GM19452 (cell line): Measurements from ENCODE around the gene GSTM4.

ENCODE experiments used
- ATAC-seq: cut with Tn5 transposase; IDR thresholded peaks from one replicate; pipeline ENCODE4 v1.9.1; 2021; ENCODE audit not compliant: unreplicated experiment

Gene GSTM4

GRCh38 chr1:109636201-109636952, 19.5 kb upstream of the GSTM4 start:
- no peak for ATAC-seq

DNA sequence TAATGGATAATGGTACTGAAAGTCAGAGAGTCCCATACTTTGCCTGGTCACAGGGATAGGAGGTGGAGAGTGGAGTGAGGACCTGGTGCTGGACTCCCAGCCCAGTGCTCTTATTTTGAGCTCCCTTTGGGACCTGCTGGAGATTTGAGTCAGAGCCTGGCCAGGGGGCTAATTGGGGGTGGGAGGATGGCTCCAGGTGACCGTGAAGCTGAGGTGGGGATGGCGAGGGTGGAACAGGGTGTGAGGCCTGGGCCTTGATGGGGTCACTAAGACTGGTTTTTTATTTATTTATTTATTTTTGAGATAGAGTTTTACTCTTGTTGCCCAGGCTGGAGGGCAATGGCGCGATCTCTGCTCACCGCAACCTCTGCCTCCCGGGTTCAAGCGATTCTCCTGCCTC, 18.5 kb upstream of the GSTM4 start:
- no peak for ATAC-seq

DNA sequence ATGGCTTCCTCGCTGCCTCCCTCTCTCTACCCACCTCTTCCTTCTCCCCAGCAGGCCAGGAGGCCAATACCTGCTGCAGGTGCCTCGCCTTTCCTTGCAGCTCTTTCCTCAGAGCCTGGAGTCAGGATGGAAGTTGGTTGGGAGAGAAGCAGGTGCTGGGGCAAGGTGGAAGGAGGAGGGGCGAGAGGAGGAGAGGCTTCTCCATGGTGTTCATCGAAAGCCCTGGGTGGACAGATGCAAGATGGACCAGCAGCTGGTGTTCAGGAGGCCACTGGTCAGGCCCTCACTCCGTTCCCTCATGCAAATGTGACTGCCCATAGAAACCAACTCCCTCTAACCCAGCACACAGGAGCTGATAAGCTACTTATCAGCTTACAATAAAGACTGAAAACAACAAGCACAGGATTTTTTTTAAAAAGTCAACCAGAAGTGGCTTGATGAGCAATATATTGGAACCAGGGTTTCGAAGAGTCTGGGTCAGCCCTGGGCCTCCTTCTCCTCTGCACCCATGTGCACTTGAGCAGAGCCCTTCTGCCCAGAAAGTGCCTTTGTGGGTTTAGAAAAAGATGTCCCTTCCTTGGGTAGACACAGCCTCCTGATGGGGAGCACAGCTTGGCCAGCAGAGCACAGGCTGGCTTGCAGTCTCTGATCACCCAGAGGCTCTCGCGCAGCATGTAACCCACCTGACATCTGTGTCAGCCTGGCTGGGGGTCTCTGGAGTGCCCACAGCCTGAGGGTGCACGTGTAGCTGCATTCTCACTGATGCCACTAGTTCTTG, 16.6 kb upstream of the GSTM4 start:
- ATAC-seq, result no peak

- ATAC-seq, result no peak
Measured at GRCh38 chr1:109639841-109640184, 16.1 kb upstream of the GSTM4 start.

DNA sequence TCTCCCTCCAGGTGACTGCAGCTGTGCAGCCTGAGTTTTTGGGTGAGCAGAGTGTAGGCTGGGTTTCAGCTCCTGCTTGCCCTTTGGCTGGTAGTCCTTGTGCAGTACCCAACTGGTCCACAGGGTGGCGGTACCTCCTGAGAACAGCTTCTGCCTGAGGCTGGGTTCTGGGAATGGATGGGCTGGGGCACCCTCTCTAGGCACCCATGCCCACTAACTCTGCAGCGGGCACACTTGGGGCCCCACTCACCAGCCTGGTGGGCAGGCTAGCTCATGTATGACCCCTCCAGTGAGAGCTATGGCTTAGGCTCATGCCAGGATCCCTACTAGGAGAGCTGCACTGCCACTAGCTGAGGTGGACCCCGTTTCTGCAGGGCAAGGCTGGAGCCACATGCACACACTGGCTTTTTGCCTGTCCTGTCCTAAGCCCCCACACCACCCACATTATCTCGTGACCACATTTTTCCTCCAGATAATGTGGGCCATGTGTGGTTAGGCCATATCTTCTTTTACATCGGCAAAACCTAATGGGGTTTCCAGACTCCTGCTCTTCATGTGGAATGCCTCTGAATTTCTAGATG, 15.5 kb upstream of the GSTM4 start:
- peak; percentile 59 for ATAC-seq

GRCh38 chr1:109641078-109641740, 14.7 kb upstream of the GSTM4 start:
- ATAC-seq, result no peak

- ATAC-seq, result no peak
Measured at GRCh38 chr1:109641861-109642260, 14.0 kb upstream of the GSTM4 start.

DNA sequence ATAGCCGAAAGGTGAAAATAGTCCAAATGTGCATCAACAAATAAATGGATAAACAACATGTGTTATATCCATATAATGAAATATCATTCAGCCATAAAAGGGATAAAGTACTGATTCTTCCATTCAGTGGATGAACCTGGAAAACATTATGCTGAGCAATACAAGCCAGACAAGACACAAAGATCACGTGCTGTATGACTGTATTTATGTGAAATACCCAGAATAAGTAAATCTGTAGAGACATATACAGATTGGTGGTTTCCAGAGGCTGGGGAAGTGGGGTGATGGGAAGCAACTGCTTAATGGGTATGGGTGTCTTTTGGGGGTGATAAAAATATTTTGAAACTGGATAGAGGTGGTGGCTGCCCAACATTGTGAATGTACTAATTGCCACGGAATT, 13.3 kb upstream of the GSTM4 start:
- no peak for ATAC-seq

- ATAC-seq, result peak; percentile 81
Measured at GRCh38 chr1:109643385-109644230, 12.3 kb upstream of the GSTM4 start.

DNA sequence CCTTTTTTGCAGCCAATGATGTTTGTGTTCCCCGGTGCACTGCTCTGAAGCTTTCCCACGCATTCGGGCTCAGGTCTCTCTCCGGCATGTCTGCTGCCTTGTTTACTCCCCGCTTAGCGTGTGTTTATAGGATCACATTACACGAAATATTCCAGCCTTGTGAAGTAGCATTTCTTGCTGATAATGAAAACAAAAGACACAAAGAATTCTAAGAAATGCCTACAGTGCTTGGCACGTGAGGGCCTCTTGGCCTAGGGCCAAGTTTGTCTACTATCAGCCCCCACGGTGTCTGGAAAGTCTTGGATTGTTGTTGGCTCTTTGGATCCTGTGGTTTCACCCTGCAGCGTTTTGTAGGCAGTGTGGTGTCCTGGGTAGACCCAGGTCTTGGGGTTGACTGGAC, 11.2 kb upstream of the GSTM4 start:
- no peak for ATAC-seq

- no peak for ATAC-seq
Measured at GRCh38 chr1:109649491-109649914, 6.4 kb upstream of the GSTM4 start.

- ATAC-seq, result no peak
Measured at GRCh38 chr1:109650609-109651008, 5.3 kb upstream of the GSTM4 start.

- no peak for ATAC-seq
Measured at GRCh38 chr1:109652402-109652801, 3.5 kb upstream of the GSTM4 start.

GRCh38 chr1:109653306-109653705, 2.6 kb upstream of the GSTM4 start:
- ATAC-seq, result no peak

- no peak for ATAC-seq
Measured at GRCh38 chr1:109654519-109654918, 1.4 kb upstream of the GSTM4 start.

- ATAC-seq, result no peak
Measured at GRCh38 chr1:109657395-109657794, 1.5 kb downstream of the GSTM4 start.

GRCh38 chr1:109657970-109658369, 2.1 kb downstream of the GSTM4 start:
- no peak for ATAC-seq

DNA sequence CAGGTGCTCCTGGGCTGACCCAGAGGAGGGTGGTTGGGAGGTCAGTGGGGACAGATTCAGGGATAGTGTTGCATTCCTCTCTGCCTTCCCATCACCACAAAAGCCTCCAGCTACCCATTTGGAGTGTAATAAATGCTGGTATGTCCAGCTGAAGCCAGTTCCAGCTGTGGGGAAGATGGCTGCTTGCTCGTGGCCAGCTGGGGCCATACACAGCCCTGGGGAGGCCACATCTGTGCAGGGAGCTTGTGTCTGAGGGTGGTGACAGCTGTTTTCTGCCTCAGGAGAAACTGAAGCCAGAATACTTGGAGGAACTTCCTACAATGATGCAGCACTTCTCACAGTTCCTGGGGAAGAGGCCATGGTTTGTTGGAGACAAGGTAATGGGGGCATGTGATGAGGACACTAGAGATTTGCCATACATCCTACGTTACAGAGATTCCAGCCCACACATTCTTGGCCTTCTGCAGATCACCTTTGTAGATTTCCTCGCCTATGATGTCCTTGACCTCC, 2.7 kb downstream of the GSTM4 start:
- ATAC-seq, result no peak

GRCh38 chr1:109659145-109659544, 3.2 kb downstream of the GSTM4 start:
- no peak for ATAC-seq

DNA sequence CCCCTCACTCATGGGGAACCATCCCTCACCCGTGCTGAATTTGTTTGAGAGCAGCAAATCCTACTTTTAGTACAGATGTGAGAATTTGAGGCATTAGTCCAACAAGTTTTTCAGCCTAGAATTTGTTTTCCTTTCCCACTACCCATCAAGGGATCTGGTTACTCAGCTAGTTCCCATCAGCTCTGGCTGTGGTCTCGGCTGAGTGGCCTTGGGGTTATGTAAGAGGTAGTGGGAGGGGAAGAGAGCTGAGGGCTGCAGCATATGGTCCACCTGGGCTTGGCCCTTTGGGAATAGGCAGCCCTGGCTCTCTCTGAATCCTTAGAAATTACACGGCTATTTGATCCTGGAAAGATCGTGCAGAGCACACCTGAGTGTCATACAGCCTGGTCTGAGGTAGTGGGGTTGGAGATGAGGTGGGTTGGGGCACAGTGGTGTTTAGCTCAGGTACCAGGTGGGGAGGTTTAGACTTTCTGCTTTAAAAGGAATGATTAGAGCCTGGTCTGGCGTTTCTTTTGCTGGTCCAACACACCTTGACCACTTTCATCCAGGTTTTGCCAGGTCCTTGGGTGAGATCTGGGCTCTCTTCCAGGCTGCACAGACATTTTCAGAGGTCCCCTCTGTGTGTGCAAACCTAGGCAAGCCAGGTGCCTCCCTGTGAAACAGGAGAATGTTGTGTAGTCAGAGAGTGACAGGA, 4.2 kb downstream of the GSTM4 start:
- no peak for ATAC-seq
